Measurements from ENCODE around the gene KCNN4. TPM values are rescaled to one million over a fixed set of nuclear protein-coding genes. Genes with fewer than 3 reads are reported as not detected.

The KCNN4 gene
- total RNA-seq, 1 experiment from 2014 or later: not detected

GRCh38 chr19:43727593-43727853 is 53.2 kb downstream of the KCNN4 start:
- DNase-seq (ENCODE audit: low spot score): no peak
- H3K4me1 ChIP-seq (ENCODE audit: insufficient read depth, low read length, poor library complexity, severe bottlenecking): no peaks in the 10 kb centered on the region
- intact Hi-C loops (cut with micrococcal nuclease; ENCODE audit: unreplicated experiment): no loop called here
- peaks cover 22% of the 10 kb centered on the region for H3K36me3 ChIP-seq (ENCODE audit: insufficient read depth, low read length, poor library complexity, severe bottlenecking)
- no TSS peak for BruUV-seq (replicated peaks)
- CTCF ChIA-PET: no interaction called here
- H3K4me3 ChIP-seq (ENCODE audit: low read depth, low read length, poor library complexity, severe bottlenecking): no peak overlapping the region
- H3K27ac ChIP-seq (ENCODE audit: low read depth, low read length, poor library complexity, severe bottlenecking): no peak overlapping the region
- H3K9me3 ChIP-seq (ENCODE audit: low read depth, low read length, poor library complexity, severe bottlenecking): no peaks in the 10 kb centered on the region
- TF ChIP-seq EZH2 (IDR thresholded peaks at IDR 0.05; ENCODE audit: borderline replicate concordance, low read depth, low read length, poor library complexity, severe bottlenecking) (no peak), CTCF (conservative IDR thresholded peaks at IDR 0.05; ENCODE audit: low read depth, low read length) (no peak)
- POLR2A ChIA-PET (ENCODE audit: low non-redundant PET): no interaction called here
- H3K27me3 ChIP-seq (replicated peaks; ENCODE audit: insufficient read depth, low read depth, low read length, poor library complexity): no peaks in the 10 kb centered on the region

- BruUV-seq (replicated peaks): no TSS peak
- no peak for DNase-seq (ENCODE audit: low spot score)
- Histone ChIP-seq H3K4me3 (ENCODE audit: low read depth, low read length, poor library complexity, severe bottlenecking) (no peak overlapping the region), H3K4me1 (ENCODE audit: insufficient read depth, low read length, poor library complexity, severe bottlenecking) (no peaks in the 10 kb centered on the region), H3K9me3 (ENCODE audit: low read depth, low read length, poor library complexity, severe bottlenecking) (no peaks in the 10 kb centered on the region), H3K27ac (ENCODE audit: low read depth, low read length, poor library complexity, severe bottlenecking) (no peak overlapping the region), H3K27me3 (replicated peaks; ENCODE audit: insufficient read depth, low read depth, low read length, poor library complexity) (no peaks in the 10 kb centered on the region), H3K36me3 (ENCODE audit: insufficient read depth, low read length, poor library complexity, severe bottlenecking) (peaks cover 17% of the 10 kb centered on the region)
- POLR2A ChIA-PET (ENCODE audit: low non-redundant PET): no interaction called here
- TF ChIP-seq EZH2 (IDR thresholded peaks at IDR 0.05; ENCODE audit: borderline replicate concordance, low read depth, low read length, poor library complexity, severe bottlenecking) (no peak), CTCF (conservative IDR thresholded peaks at IDR 0.05; ENCODE audit: low read depth, low read length) (no peak)
- intact Hi-C loops (cut with micrococcal nuclease; ENCODE audit: unreplicated experiment): no loop called here
- CTCF ChIA-PET: no interaction called here
Measured at GRCh38 chr19:43726736-43727592, 53.8 kb downstream of the KCNN4 start.

GRCh38 chr19:43725468-43725867 is 55.3 kb downstream of the KCNN4 start:
- DNase-seq (ENCODE audit: low spot score): no peak
- Histone ChIP-seq H3K27ac (ENCODE audit: low read depth, low read length, poor library complexity, severe bottlenecking) (no peak overlapping the region), H3K27me3 (replicated peaks; ENCODE audit: insufficient read depth, low read depth, low read length, poor library complexity) (no peaks in the 10 kb centered on the region), H3K4me1 (ENCODE audit: insufficient read depth, low read length, poor library complexity, severe bottlenecking) (no peaks in the 10 kb centered on the region), H3K4me3 (ENCODE audit: low read depth, low read length, poor library complexity, severe bottlenecking) (no peak overlapping the region), H3K9me3 (ENCODE audit: low read depth, low read length, poor library complexity, severe bottlenecking) (no peaks in the 10 kb centered on the region), H3K36me3 (ENCODE audit: insufficient read depth, low read length, poor library complexity, severe bottlenecking) (peaks cover 7% of the 10 kb centered on the region)
- ChIA-PET POLR2A (ENCODE audit: low non-redundant PET) (interaction anchor here (0.7 to 0.8 kb wide), 3 partner anchors 40 to 1164 kb away, joined by 3 to 5 read pairs (median 4); no protein-coding TSS in a partner anchor), CTCF (interaction anchor here (0.6 kb wide), 1 partner anchor 84 kb away, joined by 3 read pairs; no protein-coding TSS in a partner anchor)
- intact Hi-C loops (cut with micrococcal nuclease; ENCODE audit: unreplicated experiment): no loop called here
- no peak for TF ChIP-seq CTCF (conservative IDR thresholded peaks at IDR 0.05; ENCODE audit: low read depth, low read length)
- no peak for TF ChIP-seq EZH2 (IDR thresholded peaks at IDR 0.05; ENCODE audit: borderline replicate concordance, low read depth, low read length, poor library complexity, severe bottlenecking)
- no TSS peak for BruUV-seq (replicated peaks)

Data from A673 (cell line).